ENCODE results near the gene TMEFF2.
"Not testable (repeated sequence)": the region's sequence is repeated elsewhere in the genome, so short reads cannot be mapped to it uniquely, and the experiment has no call there.

TMEFF2 gene

GRCh38 chr2:191927319-191927867, 267.3 kb downstream of the TMEFF2 start:
- no peak for DNase-seq

GRCh38 chr2:191926671-191927070, 268.1 kb downstream of the TMEFF2 start:
- no peak for DNase-seq

GRCh38 chr2:191923652-191923997, 271.1 kb downstream of the TMEFF2 start:
- no peak for DNase-seq

- DNase-seq, result no peak
Observed at GRCh38 chr2:191922736-191923651, 271.7 kb downstream of the TMEFF2 start.

GRCh38 chr2:191921650-191922049, 273.1 kb downstream of the TMEFF2 start:
- DNase-seq, result not testable (repeated sequence)

- DNase-seq, result no peak
Observed at GRCh38 chr2:191920502-191920901, 274.2 kb downstream of the TMEFF2 start.

- no peak for DNase-seq
Observed at GRCh38 chr2:191917967-191918651, 276.6 kb downstream of the TMEFF2 start.

- no peak for DNase-seq
Observed at GRCh38 chr2:191917430-191917881, 277.3 kb downstream of the TMEFF2 start.

GRCh38 chr2:191916826-191917225, 277.9 kb downstream of the TMEFF2 start:
- DNase-seq, result no peak

- no peak for DNase-seq
Observed at GRCh38 chr2:191915750-191916149, 279.0 kb downstream of the TMEFF2 start.

- no peak for DNase-seq
Observed at GRCh38 chr2:191913796-191914195, 280.9 kb downstream of the TMEFF2 start.

GRCh38 chr2:191912764-191913163, 282.0 kb downstream of the TMEFF2 start:
- no peak for DNase-seq

GRCh38 chr2:191910518-191910917, 284.2 kb downstream of the TMEFF2 start:
- no peak for DNase-seq

GRCh38 chr2:191908874-191909273, 285.9 kb downstream of the TMEFF2 start:
- no peak for DNase-seq

GRCh38 chr2:191907545-191907944, 287.2 kb downstream of the TMEFF2 start:
- no peak for DNase-seq

GRCh38 chr2:191907091-191907490, 287.6 kb downstream of the TMEFF2 start:
- no peak for DNase-seq

GRCh38 chr2:191905336-191905735, 289.4 kb downstream of the TMEFF2 start:
- no peak for DNase-seq

- DNase-seq, result no peak
Observed at GRCh38 chr2:191901031-191901430, 293.7 kb downstream of the TMEFF2 start.

GRCh38 chr2:191899410-191899809, 295.3 kb downstream of the TMEFF2 start:
- DNase-seq, result no peak

All from stimulated activated CD4-positive, alpha-beta T cell treated with anti-CD3 and anti-CD28 coated beads, Interleukin-4, amount 100 ng/mL, for 4 hours (primary cell).